ENCODE results near the gene YLPM1.

GRCh38 chr14:74723134-74723533 is 40.0 kb upstream of the YLPM1 start:
- TF ChIP-seq POLR2A (IDR thresholded peaks at IDR 0.05) (no peak), CTCF (IDR thresholded peaks at IDR 0.05) (no peak)
